ENCODE data around the gene DIPK2B. TPM values are rescaled to one million over a fixed set of nuclear protein-coding genes. Genes with fewer than 3 reads are reported as not detected.

The DIPK2B gene
- total and polyA plus RNA-seq, 2 of the 4 experiments (the other 2 are of a cell fraction), result not detected

DNA sequence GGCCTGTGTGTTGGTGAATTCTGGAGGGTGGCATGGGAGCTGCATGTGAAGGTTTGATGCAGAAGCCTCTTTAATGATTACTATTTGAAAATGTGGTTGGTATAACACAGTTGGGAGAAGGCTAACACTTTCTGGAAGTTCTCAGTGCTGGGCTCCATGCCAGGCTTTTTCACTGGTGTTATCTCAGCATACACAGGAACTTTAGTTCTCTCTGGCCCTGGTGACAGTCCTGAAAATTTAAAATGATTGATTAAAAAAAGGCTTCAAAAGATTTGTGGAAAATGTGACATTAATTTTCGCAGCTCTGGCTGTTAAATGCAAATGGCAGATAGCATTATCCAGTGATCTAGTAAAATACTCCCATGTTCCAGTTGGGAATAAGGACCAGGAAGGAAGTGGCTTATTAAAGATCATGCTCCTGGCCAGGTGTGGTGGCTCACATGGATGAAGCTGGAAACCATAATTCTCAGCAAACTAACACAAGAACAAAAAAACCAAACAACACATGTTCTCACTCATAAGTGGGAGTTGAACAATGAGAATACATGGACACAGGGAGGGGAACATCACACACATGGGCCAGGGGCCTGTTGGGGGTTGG, 36.6 kb downstream of the DIPK2B start:
- H2BK5ac ChIP-seq (ENCODE audit: low read depth, low read length, poor library complexity, severe bottlenecking), result no peak overlapping the region
- no peak overlapping the region for H2BK15ac ChIP-seq (ENCODE audit: low read depth, low read length)
- dilution Hi-C loops (cut with HindIII; ENCODE audit: low sequenced_read_pairs, unreplicated experiment), result no loop called here
- H3K9ac ChIP-seq (ENCODE audit: low read depth, low read length), result no peak overlapping the region
- no peak overlapping the region for H3K4ac ChIP-seq (ENCODE audit: low read depth, low read length)
- no TSS peak for BruUV-seq (replicated peaks)
- H3K4me2 ChIP-seq (ENCODE audit: low read depth, low read length), result no peak overlapping the region
- no peak overlapping the region for H3K56ac ChIP-seq (ENCODE audit: extremely low read depth, insufficient read depth, low read length)
- CTCF ChIA-PET, result no interaction called here
- H3K79me1 ChIP-seq (ENCODE audit: low read depth in 1 of 2, low read length in 2 of 2), result no peaks in the 10 kb centered on the region
- no CpG with 5 or more reads among the region's 1 CpG for WGBS, 2 experiments (ENCODE audit: extremely low coverage in 2 of 2, insufficient read length in 1 of 2)
- in situ Hi-C loops (cut with MboI; ENCODE audit: low sequenced_read_pairs), result no loop called here
- intact Hi-C loops (cut with micrococcal nuclease), result no loop called here
- H2AK9ac ChIP-seq (replicated peaks; ENCODE audit: low read depth, low read length, poor library complexity), result no peak overlapping the region
- no peak overlapping the region for H2AFZ ChIP-seq (replicated peaks; ENCODE audit: low read length, poor library complexity)
- H3K23ac ChIP-seq (ENCODE audit: low read depth, low read length), result no peak overlapping the region
- H3K27me3 ChIP-seq (ENCODE audit: control insufficient read depth, insufficient read depth, low read length), result peaks cover 32% of the 10 kb centered on the region
- no peak overlapping the region for H3K27ac ChIP-seq (ENCODE audit: insufficient read depth, low read length)
- no peak overlapping the region for H3K4me3 ChIP-seq (ENCODE audit: insufficient read depth, low read depth, low read length)
- H4K20me1 ChIP-seq (ENCODE audit: insufficient read depth, low read length), result no peaks in the 10 kb centered on the region
- no peak overlapping the region for H2BK20ac ChIP-seq (ENCODE audit: low read depth, low read length)
- no peaks in the 10 kb centered on the region for H3K9me1 ChIP-seq (ENCODE audit: insufficient read depth, low read length)
- DNase-seq, result no peak
- H3K4me1 ChIP-seq (ENCODE audit: control insufficient read depth, insufficient read depth, low read length), result no peaks in the 10 kb centered on the region
- H3K36me3 ChIP-seq (ENCODE audit: control insufficient read depth, insufficient read depth, low read length), result no peaks in the 10 kb centered on the region
- TF ChIP-seq NFE2L2 (IDR thresholded peaks at IDR 0.05; ENCODE audit: low read depth, low read length), result no peak
- no peak for TF ChIP-seq MAZ (IDR thresholded peaks at IDR 0.05; ENCODE audit: borderline replicate concordance, low read depth, low read length)
- no peak for TF ChIP-seq FOS (IDR thresholded peaks at IDR 0.05; ENCODE audit: low read depth, low read length)
- TF ChIP-seq CHD1 (IDR thresholded peaks at IDR 0.05; ENCODE audit: low read depth, low read length), result no peak
- no peak for TF ChIP-seq POLR2A (IDR thresholded peaks at IDR 0.05; ENCODE audit: low read depth, low read length)
- TF ChIP-seq BHLHE40 (IDR thresholded peaks at IDR 0.05; ENCODE audit: low read depth, low read length), result no peak
- no peak for TF ChIP-seq USF2 (IDR thresholded peaks at IDR 0.05; ENCODE audit: low read depth, low read length)
- TF ChIP-seq RFX5 (IDR thresholded peaks at IDR 0.05; ENCODE audit: low read depth, low read length), result no peak
- TF ChIP-seq MXI1 (IDR thresholded peaks at IDR 0.05; ENCODE audit: borderline replicate concordance, low read depth, low read length), result no peak
- TF ChIP-seq CEBPB (IDR thresholded peaks at IDR 0.05; ENCODE audit: low read depth, low read length), result no peak
- no peak for TF ChIP-seq MAFK (IDR thresholded peaks at IDR 0.05; ENCODE audit: low read depth, low read length)
- TF ChIP-seq CTCF (conservative IDR thresholded peaks at IDR 0.05; ENCODE audit: low read depth, low read length), result no peak
- TF ChIP-seq RAD21 (IDR thresholded peaks at IDR 0.05; ENCODE audit: low read length), result no peak
- TF ChIP-seq SMC3 (IDR thresholded peaks at IDR 0.05; ENCODE audit: low read depth, low read length), result no peak
- TF ChIP-seq, protein P1, sequence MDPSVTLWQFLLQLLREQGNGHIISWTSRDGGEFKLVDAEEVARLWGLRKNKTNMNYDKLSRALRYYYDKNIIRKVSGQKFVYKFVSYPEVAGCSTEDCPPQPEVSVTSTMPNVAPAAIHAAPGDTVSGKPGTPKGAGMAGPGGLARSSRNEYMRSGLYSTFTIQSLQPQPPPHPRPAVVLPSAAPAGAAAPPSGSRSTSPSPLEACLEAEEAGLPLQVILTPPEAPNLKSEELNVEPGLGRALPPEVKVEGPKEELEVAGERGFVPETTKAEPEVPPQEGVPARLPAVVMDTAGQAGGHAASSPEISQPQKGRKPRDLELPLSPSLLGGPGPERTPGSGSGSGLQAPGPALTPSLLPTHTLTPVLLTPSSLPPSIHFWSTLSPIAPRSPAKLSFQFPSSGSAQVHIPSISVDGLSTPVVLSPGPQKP (IDR thresholded peaks at IDR 0.05; ENCODE audit: borderline replicate concordance, low read depth, low read length), result no peak
- no peak for TF ChIP-seq RCOR1 (IDR thresholded peaks at IDR 0.05; ENCODE audit: insufficient replicate concordance, low read length)
- no peak for ATAC-seq (ENCODE audit: low read depth)
- no peak overlapping the region for H4K91ac ChIP-seq (ENCODE audit: insufficient read depth, low read depth, low read length)
- no peak overlapping the region for H2AK5ac ChIP-seq (ENCODE audit: low read depth, low read length)
- H3K9me3 ChIP-seq (ENCODE audit: control insufficient read depth, insufficient read depth, low read length), result peaks cover 3% of the 10 kb centered on the region
- H4K8ac ChIP-seq (ENCODE audit: low read depth in 2 of 2, low read length in 2 of 2), result no peak overlapping the region
- POLR2A ChIA-PET (ENCODE audit: unreplicated experiment), result no interaction called here
- no peak overlapping the region for H2BK120ac ChIP-seq (ENCODE audit: low read depth, low read length)
- H3K18ac ChIP-seq (ENCODE audit: low read depth, low read length), result no peak overlapping the region
- no peak overlapping the region for H3K14ac ChIP-seq (replicated peaks; ENCODE audit: low read depth, low read length)
- no peak overlapping the region for H4K5ac ChIP-seq (ENCODE audit: low read depth, low read length)

Data from IMR-90 (cell line).